Measurements from ENCODE around the gene GRID1. TPM values are rescaled to one million over a fixed set of nuclear protein-coding genes. Genes with fewer than 3 reads are reported as not detected.

Gene GRID1
- total and polyA plus RNA-seq, 9 of the 15 experiments (the other 6 are each of a cell fraction or from before 2014, with no cell fraction given): 0.01 to 7.2 (median 1.2) TPM

DNA sequence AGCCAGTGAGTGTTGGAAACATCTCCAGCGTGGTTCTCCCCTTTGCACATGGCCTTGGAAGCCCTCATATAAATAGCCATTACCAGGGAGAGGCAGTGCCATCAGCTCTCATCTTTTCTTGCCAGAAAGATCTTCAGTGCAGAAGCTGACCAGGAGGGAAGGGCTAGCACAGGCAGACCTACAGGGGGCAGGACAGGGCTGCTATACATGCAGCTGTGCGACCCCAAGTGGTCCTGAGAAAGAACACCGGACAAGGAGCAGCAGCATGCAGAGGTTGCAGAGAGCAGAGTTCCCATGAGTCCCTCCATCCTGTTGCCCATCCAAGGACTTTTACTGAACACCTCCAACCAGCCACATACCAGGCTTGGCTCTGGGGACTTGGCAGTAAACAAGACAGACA lies 17.1 kb downstream of the GRID1 start:
- ATAC-seq: peak; percentile 93
- H3K9me1 ChIP-seq (ENCODE audit: control insufficient read depth, insufficient read depth, low read length): no peaks in the 10 kb centered on the region
- peak; percentile 65 for FAIRE-seq
- H3K36me3 ChIP-seq (ENCODE audit: control insufficient read depth, insufficient read depth, low read length): no peaks in the 10 kb centered on the region
- no peaks in the 10 kb centered on the region for H3K79me2 ChIP-seq (ENCODE audit: control insufficient read depth, insufficient read depth, low read length)
- H3K27me3 ChIP-seq (ENCODE audit: control insufficient read depth in 2 of 2, insufficient read depth in 2 of 2, low read length in 2 of 2): peaks cover 0 to 6% of the 10 kb centered on the region in 2 experiments; a peak in 1 of 5 replicates
- 0% methylated on average over 3 of the region's 3 CpGs for WGBS (ENCODE audit: insufficient coverage, low coverage, missing lambda C conversion rate)
- H3K4me3 ChIP-seq: no peak overlapping the region
- no peak overlapping the region for H3K4me2 ChIP-seq (ENCODE audit: insufficient read depth, low read length)
- ChIA-PET POLR2A (interaction anchor here (0.5 kb wide), 1 partner anchor 255 kb away, joined by 3 read pairs; no protein-coding TSS in a partner anchor), CTCF (ENCODE audit: low intra/inter-chr PET ratio) (no interaction called here)
- no peak overlapping the region for H3K9ac ChIP-seq (ENCODE audit: insufficient read depth in 1 of 2, low read depth in 2 of 2, low read length in 2 of 2)
- DNase-seq (ENCODE audit: extremely low read depth in 1 of 4, low spot score in 3 of 4): peak; percentile 48 to 56 (median 54)
- no peak for TF ChIP-seq POLR2B (IDR thresholded peaks at IDR 0.05; ENCODE audit: low read depth, partially characterized antibody)
- TF ChIP-seq, protein P1, sequence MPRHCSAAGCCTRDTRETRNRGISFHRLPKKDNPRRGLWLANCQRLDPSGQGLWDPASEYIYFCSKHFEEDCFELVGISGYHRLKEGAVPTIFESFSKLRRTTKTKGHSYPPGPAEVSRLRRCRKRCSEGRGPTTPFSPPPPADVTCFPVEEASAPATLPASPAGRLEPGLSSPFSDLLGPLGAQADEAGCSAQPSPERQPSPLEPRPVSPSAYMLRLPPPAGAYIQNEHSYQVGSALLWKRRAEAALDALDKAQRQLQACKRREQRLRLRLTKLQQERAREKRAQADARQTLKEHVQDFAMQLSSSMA (CRISPR knock-in tag; IDR thresholded peaks at IDR 0.05): no peak
- no peak for TF ChIP-seq UBTF (IDR thresholded peaks at IDR 0.05; ENCODE audit: borderline replicate concordance in 1 of 2, low read depth in 2 of 2, low read length in 2 of 2)
- peak; percentile 57 for TF ChIP-seq SMC3 (conservative IDR thresholded peaks at IDR 0.05; ENCODE audit: insufficient read depth, low read depth, low read length)
- peak; percentile 75 to 99 (median 98) for TF ChIP-seq CTCF (IDR thresholded peaks at IDR 0.05 in 2 of 3, conservative IDR thresholded peaks at IDR 0.05 in 1 of 3; ENCODE audit: insufficient read depth in 2 of 3, low read depth in 1 of 3, low read length in 3 of 3)
- peak; percentile 93 for TF ChIP-seq CTCFL (IDR thresholded peaks at IDR 0.05; ENCODE audit: borderline replicate concordance, insufficient read depth, low read depth, low read length, poor library complexity, severe bottlenecking)
- TF ChIP-seq, protein P2, sequence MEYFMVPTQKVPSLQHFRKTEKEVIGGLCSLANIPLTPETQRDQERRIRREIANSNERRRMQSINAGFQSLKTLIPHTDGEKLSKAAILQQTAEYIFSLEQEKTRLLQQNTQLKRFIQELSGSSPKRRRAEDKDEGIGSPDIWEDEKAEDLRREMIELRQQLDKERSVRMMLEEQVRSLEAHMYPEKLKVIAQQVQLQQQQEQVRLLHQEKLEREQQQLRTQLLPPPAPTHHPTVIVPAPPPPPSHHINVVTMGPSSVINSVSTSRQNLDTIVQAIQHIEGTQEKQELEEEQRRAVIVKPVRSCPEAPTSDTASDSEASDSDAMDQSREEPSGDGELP (CRISPR knock-in tag; IDR thresholded peaks at IDR 0.05; ENCODE audit: borderline replicate concordance): 0 out of 2 replicates have a peak, but pooled peaks have one; percentile 28
- no peak for TF ChIP-seq MAFK (IDR thresholded peaks at IDR 0.05; ENCODE audit: low read length)
- no peak for TF ChIP-seq ZNF384 (IDR thresholded peaks at IDR 0.05; ENCODE audit: low read depth, low read length)
- TF ChIP-seq RAD21 (CRISPR knock-in tag; conservative IDR thresholded peaks at IDR 0.05 in 1 of 2, IDR thresholded peaks at IDR 0.05 in 1 of 2): peak in 1 of 2 experiments; percentile 55; a peak in 2 of 4 replicates
- 0 out of 2 replicates have a peak, but pooled peaks have one; percentile 7 for TF ChIP-seq CREM (IDR thresholded peaks at IDR 0.05; ENCODE audit: low read depth)
- no peak for TF ChIP-seq MTF1 (CRISPR knock-in tag; IDR thresholded peaks at IDR 0.05; ENCODE audit: borderline replicate concordance)
- no peaks in the 10 kb centered on the region for H3K9me3 ChIP-seq (replicated peaks; ENCODE audit: control insufficient read depth, insufficient read depth, low read depth, low read length)
- H2AFZ ChIP-seq (ENCODE audit: low read depth, low read length): no peak overlapping the region
- intact Hi-C loops (cut with micrococcal nuclease): no loop called here
- H3K27ac ChIP-seq (ENCODE audit: extremely low read depth, low read depth, low read length): no peak overlapping the region
- no TSS peak for BruUV-seq (replicated peaks)
- in situ Hi-C loops (cut with MboI): no loop called here
- peaks cover 0 to 4% of the 10 kb centered on the region in 2 experiments; a peak in 1 of 5 replicates for H3K4me1 ChIP-seq (replicated peaks in 1 of 2; ENCODE audit: control insufficient read depth in 2 of 2, insufficient read depth in 2 of 2, low read length in 2 of 2)
- H4K20me1 ChIP-seq (replicated peaks; ENCODE audit: control insufficient read depth, insufficient read depth, low read length): no peaks in the 10 kb centered on the region
